Cortex of kidney (tissue), 1 donor: ENCODE measurements around the gene SELENOF.

Source experiments
- DNase-seq: peaks from one replicate; lab custom pipeline; 2025; lab: John Stamatoyannopoulos, UW

SELENOF gene

DNA sequence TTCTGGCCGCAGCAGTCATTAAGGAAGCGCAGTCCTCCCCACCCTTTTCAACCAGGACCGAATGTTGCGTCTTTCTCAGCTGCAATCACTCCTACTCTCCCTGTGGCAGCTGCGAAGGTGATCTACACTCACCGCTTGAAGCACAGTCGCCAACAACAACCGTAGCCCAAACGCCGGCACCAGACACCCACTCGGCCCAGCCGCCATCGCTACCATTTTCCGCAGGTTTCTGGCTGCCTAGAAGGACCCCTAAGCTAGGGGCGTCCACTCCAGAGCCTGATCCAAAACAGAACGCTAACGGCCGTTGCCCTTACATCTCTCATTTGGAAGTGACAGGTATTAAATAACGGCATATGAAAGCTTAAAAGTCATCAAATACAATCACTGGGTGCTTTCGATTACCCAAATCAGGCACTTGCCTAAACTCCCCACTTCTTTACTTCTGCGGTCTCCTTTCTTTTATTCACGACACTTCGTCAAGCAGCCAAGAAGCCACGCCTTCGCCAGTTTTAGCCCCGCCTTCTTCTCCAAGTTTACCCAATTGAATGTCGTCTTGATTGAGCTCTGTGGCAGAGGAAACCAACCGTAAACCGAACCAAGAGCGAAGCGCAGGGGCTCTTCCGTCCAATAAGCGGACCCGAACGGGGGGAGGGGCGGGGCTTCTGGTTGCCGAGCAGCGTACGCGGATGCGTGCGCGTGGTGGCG, at the start of gene SELENOF:
SELENOF (minus strand) TSS at position 231 of the 705 bp plus-strand sequence; CDS start at position 216, 15 bp downstream.
- DNase-seq: no peak

GRCh38 chr1:86960548-86960947, 46.6 kb upstream of the SELENOF start:
- no peak for DNase-seq

DNA sequence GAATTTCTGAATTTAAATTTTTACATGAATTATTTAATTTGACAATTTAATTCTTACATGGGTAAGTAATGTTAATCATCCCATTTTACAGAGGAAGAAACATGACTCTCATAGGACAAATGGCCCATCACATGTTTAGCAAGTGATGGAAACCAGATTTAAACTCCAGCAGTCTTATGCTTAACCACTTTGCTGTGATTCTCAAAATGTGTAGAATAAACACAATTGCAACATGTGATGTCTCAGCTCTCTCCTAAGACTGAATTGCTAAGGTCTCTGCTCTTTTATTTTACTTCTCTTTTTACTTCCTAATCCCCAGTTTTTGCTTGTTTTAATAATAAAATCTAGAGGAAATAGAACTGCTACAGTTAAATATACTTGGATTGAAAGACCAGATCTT, 43.3 kb upstream of the SELENOF start:
- no peak for DNase-seq

DNA sequence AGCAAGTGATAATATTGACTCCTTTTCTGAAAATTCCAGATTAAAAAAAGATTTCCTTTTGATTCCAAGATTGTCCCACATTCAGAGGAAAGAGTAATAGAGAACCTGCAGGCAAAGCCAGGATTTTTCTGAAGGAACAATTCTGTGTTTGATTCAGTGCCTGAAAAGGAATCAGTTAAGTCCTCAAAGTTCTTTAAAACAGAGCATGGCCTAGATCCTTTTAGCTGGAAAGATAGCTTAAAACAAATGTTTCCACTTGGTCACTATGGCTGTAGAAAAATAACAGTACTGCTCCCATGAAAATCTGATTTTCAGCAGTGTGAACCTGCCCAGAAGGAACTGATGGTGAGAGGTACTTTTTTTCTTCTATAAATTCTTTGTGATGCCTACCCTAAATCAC, 42.3 kb upstream of the SELENOF start:
- no peak for DNase-seq

DNA sequence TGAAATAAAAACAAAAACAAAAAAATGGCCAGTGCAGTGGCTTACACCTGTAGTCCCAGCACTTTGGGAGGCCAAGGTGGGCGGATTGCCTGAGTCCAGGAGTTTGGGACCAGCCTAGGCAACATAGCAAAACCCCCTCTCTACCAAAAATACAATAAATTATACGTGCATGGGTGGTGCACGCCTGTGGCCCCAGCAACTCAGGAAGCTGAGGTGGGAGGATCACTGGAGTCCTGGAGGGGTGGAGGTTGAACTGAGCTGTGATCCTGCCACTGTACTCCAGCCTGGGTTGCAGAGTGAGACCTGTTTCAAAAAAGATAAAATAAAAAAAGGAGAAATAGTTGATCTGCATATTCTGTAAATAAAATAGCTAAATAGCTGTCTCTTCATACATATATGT, 41.8 kb upstream of the SELENOF start:
- no peak for DNase-seq

DNA sequence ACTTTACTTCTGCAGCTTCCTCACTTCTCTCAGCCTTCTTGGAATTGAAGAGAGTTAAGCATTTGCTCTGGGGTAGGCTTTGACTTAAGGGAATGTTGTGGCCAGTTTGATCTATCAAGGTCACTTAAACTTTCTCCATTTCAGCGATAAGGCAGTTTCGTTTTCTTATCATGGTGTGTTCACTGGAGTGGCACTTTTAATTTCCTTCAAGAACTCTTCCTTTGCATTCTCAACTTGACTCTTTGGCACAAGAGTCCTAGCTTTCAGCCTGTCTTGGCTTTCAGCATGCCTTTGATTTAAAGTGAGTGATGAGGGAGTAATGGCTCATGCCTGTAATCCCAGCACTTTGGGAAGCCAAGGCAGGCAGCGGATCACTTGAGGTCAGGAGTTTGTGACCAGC, 39.2 kb upstream of the SELENOF start:
- DNase-seq: no peak

- DNase-seq: no peak
These were observed 37.5 kb upstream of the SELENOF start for GRCh38 chr1:86951430-86951829.

DNA sequence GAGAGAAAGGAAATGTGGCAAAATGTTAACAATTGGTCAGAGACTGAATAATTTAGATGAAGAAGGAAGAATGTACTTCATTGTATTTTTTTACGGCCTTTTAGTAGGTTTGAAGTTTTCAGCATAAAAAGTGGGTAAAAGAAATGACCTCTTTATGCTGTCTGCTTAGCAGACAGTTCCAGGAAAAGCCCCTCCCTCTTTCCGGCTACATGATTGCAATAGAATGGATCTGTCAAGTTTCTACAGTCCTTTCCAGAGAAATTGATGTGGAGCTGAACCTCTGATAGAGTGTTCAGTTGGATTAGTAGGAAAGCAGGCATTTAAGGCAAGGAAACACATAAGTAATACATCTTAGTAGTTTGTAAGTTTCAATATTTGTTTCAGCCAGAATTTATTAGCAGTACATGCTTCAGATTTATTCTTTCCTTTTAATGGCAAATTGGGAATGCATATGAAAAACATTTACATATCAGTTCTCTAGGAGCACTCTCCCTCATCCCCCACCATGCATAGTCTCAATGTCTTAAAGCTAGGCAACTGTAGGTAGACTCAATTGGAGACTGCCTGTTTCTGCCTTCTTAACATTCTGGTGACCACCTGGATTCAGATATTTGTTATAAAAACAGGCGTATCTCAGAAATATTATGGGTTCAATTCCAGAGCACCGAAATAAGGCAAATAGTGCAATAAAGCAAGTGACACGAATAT, 36.9 kb upstream of the SELENOF start:
- DNase-seq: no peak

- DNase-seq: no peak
These were observed 34.3 kb upstream of the SELENOF start for GRCh38 chr1:86948212-86948611.

DNA sequence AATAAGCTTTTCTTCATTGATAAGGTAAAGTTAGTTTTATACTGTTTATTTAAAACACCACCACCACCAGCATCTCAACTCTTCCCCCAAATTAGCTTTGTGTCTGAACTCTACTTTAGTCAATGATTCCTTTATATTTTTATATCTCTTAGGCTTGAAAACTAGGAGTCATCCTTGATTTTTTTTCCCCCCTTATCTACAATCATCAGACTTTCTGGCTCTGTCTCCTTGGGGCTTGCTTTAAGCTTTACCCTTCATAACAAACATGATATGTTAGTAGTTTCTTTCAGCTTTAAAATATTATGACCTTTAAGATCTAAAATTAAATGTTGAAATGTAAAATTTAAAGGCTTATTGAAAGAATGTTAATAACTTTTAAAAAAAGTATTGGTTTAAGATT, 28.8 kb upstream of the SELENOF start:
- no peak for DNase-seq

DNA sequence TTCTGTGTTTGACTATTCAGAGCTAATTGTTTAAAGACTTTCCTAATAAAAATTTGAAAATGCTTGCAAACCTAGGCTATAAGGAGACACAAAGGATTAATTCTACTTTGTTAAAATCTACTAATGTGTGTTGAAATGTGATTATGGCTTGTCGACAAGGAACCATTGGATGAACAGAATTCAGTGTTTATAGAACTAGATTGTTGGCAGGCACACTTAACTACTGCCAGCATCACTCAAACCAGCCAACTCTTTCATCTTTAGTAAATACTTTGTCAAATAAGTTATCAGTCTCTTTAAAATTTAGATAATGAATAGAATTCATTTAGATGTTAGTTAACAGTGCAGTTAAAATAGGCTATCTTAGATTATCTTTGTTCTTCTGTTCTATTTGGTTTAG, 28.1 kb upstream of the SELENOF start:
- no peak for DNase-seq

- DNase-seq: no peak
These were observed 26.7 kb upstream of the SELENOF start for GRCh38 chr1:86940599-86940998.

DNA sequence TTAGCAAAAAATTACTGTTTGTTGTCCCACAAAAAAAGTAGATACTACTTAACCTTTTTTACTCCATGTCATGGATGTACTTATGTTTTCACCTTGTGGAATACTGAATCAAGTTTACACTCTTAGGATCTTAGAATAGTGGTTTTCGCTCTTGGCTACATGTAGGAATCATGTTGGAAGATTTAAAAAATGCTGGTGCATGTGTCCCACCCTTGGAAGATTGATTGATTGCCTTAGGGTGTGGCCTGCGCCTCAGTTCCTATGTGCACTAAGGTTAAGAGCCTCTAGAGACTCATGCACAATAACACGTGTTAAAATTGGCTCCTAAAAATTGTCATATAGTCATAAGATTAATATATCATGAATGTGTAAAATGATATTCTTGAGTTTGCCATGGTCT, 25.5 kb upstream of the SELENOF start:
- DNase-seq: no peak

GRCh38 chr1:86938855-86939254, 24.9 kb upstream of the SELENOF start:
- no peak for DNase-seq

DNA sequence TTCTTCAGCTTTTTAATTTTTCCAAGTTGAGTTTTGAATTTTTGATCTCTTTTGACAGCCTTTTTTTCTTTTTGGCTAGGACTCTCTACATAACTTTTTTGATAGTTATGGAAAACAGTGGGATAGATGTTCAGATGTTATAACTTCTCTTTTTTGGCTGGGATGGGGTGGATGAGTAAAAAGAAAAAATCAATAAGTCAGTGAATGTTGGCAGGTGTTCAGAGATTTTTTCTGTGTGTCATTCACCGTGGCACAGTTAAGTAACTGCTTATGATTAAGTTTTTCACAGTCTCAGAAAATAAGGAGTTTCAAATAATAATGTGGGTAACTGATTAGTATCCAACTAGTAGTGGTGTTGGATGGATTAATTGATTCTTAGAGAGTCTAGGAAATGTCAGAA, 24.5 kb upstream of the SELENOF start:
- no peak for DNase-seq

GRCh38 chr1:86933562-86934377, 19.8 kb upstream of the SELENOF start:
- DNase-seq: no peak

- DNase-seq: no peak
These were observed 19.1 kb upstream of the SELENOF start for GRCh38 chr1:86933051-86933450.

DNA sequence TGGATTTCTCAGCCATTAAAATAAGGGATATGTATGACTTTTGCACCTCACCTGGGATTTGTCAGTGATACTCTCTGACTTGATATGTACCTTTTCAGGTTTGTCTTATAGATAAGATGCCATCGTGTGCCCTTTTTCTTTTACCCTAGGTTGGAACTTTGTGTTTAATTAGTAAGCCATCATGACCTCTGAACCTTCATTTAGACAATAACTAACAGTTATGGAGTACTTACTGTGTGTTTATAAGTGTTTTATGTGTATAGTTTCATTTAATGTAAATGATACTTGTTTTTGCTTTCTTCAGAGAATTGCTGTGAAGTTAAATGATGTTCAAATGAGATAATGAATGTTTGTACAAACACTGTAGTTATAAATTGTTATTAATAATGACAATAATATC, 14.9 kb upstream of the SELENOF start:
- no peak for DNase-seq

GRCh38 chr1:86926883-86927282, 13.0 kb upstream of the SELENOF start:
- DNase-seq: no peak

DNA sequence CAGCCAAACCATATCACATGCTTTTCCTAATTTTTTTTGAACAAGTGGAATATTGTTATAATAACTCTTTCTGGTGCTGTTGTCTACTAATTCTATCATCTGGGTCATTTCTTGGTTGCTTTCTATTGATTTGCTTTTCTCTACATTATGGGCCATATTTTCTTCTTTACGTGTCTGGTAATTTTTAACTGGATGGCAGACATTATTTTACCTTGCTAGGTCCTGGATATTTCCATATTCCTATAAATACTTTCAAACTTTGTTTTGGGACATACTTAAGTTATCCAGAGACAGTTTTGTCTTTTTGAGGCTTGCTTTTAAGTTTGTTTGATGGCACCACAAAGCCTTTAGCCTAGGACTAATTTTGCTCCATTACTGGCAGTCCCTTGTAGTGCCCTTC, 11.8 kb upstream of the SELENOF start:
- DNase-seq: no peak

DNA sequence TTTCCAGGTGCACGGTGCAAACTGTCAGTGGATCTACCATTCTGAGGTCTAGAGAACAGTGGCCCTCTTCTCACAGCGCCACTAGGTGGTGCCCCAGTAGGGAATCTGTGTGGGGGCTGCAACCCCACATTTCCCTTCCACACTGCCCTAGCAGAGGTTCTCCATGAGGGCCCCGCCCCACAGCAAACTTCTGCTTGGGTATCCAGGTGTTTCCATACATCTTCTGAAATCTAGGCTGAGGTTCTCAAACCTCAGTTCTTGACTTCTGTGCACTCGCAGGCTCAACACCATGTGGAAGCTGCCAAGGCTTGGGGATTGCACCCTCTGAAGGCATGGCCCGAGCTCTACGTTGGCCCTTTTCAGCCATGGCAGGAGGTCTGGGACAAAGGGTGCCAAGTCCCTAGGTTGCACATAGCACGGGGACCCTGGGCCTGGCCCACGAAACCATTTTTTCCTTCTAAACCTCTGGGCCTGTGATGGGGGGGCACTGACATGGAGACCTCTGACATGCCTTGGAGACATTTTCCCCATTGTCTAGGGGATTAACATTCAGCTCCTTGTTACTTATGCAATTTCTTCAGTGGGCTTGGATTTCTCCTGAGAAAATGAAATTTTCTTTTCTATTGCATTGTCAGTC, 10.5 kb upstream of the SELENOF start:
- no peak for DNase-seq

DNA sequence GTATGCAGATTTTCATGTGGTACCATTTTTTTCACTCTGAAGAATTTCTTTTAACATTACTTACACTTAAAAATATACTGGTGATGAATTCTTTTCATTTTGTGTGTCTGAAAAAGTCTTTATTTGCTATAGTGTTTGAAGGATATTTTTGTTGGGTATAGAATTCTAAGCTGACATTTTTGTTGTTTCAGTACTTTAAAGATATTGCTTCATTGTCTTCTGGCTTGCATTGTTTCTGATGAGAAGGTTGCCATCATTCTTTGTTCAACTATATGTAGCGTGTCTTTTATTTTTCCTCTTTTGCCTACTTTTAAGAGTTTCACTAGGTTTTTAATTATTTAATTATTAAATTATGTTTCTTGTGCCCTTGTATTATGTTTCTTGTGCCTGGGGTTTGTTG, 8.5 kb upstream of the SELENOF start:
- no peak for DNase-seq
